GM19463 (cell line): Measurements from ENCODE around the gene ZCWPW2.

Experiments
- ATAC-seq: cut with Tn5 transposase; IDR thresholded peaks from one replicate; pipeline ENCODE4 v1.9.1; 2021; ENCODE audit warnings: mild to moderate bottlenecking, moderate library complexity; ENCODE audit not compliant: unreplicated experiment

The ZCWPW2 gene

DNA sequence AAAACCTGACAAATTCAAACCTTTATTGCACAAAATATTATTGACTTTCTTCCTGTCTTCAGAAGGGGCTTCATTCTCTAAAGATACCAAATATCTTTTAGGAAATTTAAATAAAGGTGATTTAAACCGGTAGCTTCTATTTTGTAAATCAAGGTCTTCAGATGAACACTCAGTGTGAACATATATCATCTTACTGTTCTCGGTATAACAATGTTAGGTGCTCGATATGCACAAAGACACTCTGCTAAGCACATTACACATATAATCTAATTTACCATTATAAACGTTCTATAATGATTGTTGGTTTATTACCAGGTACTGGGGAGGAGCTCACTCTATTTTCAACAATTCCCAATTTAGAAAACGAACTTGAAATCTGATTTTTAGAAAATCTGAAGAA is 225.5 kb downstream of the ZCWPW2 start:
- no peak for ATAC-seq

DNA sequence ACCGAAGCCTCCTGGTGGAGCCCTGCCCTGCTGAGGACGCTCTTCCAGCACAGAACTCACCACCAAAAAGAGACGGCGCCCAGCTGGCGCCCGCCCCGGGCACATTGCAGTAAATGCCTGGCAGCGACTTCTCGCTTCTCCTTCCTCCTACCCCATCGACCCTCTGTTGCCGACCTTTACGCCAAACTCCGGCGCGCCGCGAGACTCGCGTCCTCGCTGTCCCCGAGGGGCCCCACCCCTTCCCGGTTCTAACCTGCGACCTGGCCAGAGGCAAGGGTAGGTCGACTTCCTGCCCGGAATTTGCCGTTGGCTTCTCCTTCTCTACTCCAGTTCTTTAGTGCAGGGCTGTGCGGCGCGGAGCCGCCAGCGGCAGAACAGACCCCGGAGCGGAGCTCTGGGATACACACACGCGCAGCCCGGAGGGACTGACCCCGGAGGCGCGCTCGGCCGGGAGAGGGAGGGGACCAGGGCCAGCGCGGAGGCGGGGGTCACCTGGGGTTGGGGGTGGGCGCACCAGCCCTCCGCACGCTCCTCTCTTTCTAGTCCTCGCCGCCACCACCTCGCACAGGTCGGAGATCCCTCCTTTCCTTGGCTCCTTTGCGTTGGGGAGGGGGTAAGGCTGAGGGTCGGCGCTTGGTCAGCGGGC is 226.7 kb downstream of the ZCWPW2 start:
- ATAC-seq = no peak
